Tibial nerve (tissue), 4 donors: Measurements from ENCODE around the gene SFTA2.
"Not testable (repeated sequence)": the region's sequence is repeated elsewhere in the genome, so short reads cannot be mapped to it uniquely, and the experiment has no call there.

Experiments
- CTCF ChIP-seq, 5 experiments: fragments of 200-600 bp in 3 of 5; fragments of 450-650 bp in 2 of 5; sonication (generic) in 3 of 5; IDR thresholded peaks; one replicate each; pipeline ENCODE4 v1.5.1; 2016 to 2019; ENCODE audit warnings: antibody characterized with exemption in 5 of 5, mild to moderate bottlenecking in 3 of 5, moderate library complexity in 2 of 5
- EP300 ChIP-seq, 2 donors: sonication (generic); formaldehyde crosslinking; IDR thresholded peaks; one replicate each; pipeline ENCODE4 v1.6.1; 2017; ENCODE audit warnings: antibody characterized with exemption in 2 of 2, mild to moderate bottlenecking in 1 of 2

GRCh38 chr6:30924040-30924627 lies 7.8 kb downstream of the SFTA2 start:
- TF ChIP-seq CTCF, EP300 (IDR thresholded peaks at IDR 0.05): not testable (repeated sequence)
